Endothelial cell of umbilical vein (primary cell): ENCODE measurements around the gene MAN1A1. TPM values are rescaled to one million over a fixed set of nuclear protein-coding genes. Genes with fewer than 3 reads are reported as not detected.
A peak's percentile ranks its signal among the peaks of the same experiment; 100 is the strongest.

Experiments
- BruUV-seq: library from RNA; stranded (reverse); fragments of 400-500 nt; replicated peaks from 2 replicates; lab custom pipeline; 2021; lab: Mats Ljungman, UMichigan
- CTCF ChIA-PET: fragments of 300-600, 350-600 bp; sonication (Branson Sonifier 250); formaldehyde crosslinking; loops from one replicate; lab custom pipeline; 2021; ENCODE audit warnings: antibody characterized with exemption, inconsistent platforms; lab: Charles Lee
- POLR2A ChIA-PET: fragments of 300-600, 350-600 bp; sonication (Branson Sonifier 250); formaldehyde crosslinking; loops from one replicate; lab custom pipeline; 2021; ENCODE audit warnings: antibody characterized with exemption, inconsistent platforms; lab: Charles Lee
- DNase-seq: peaks from one replicate; pipeline ENCODE4 v3.0.0-alpha.2; 2011; ENCODE audit warnings: low read depth, low spot score
- FAIRE-seq: peaks from 2 replicates; lab custom pipeline; 2011; peaks lifted over from hg19 to GRCh38; lab: Jason Lieb, UNC
- H2AFZ ChIP-seq: 2 replicates; pipeline ENCODE4 v1.6.0; 2012; ENCODE audit warnings: low read depth, low read length, control low read depth, inconsistent platforms
- H3K27ac ChIP-seq: 2 replicates; pipeline ENCODE4 v1.5.1; 2011; ENCODE audit warnings: low read depth, mild to moderate bottlenecking, control low read depth, low read length, moderate library complexity; ENCODE audit not compliant: insufficient read depth
- H3K27me3 ChIP-seq, 2 experiments: 2 replicates each; pipeline versions ENCODE4 v1.6.0 to v1.6.1; 2011; ENCODE audit warnings: low read length in 2 of 2, mixed read lengths in 1 of 2; ENCODE audit not compliant: control insufficient read depth in 2 of 2, insufficient read depth in 2 of 2
- H3K36me3 ChIP-seq, 2 experiments: 2 replicates in 1 of 2; 3 replicates in 1 of 2; pipeline ENCODE4 v1.5.1; 2011; ENCODE audit warnings: low read length in 2 of 2, mild to moderate bottlenecking in 1 of 2, moderate library complexity in 1 of 2; ENCODE audit not compliant: control insufficient read depth in 2 of 2, insufficient read depth in 2 of 2; ENCODE audit errors: extremely low read depth in 1 of 2
- H3K4me1 ChIP-seq: 3 replicates; pipeline ENCODE4 v1.5.1; 2011; ENCODE audit warnings: mild to moderate bottlenecking, low read length; ENCODE audit not compliant: control insufficient read depth, insufficient read depth; ENCODE audit errors: extremely low read depth
- H3K4me2 ChIP-seq: 2 replicates; pipeline ENCODE4 v1.6.1; 2011; ENCODE audit warnings: low read length, control low read depth, mixed read lengths; ENCODE audit not compliant: insufficient read depth
- H3K4me3 ChIP-seq, 3 experiments: fragments of 200-600 bp in 1 of 3; sonication (generic), shearing (Covaris generic) in 1 of 3; replicated peaks in 1 of 3; 2 replicates each; pipeline ENCODE4 v1.5.1; 2011 to 2016; ENCODE audit warnings: control low read depth in 3 of 3, low read length in 3 of 3, mild to moderate bottlenecking in 2 of 3, inconsistent platforms in 1 of 3, low read depth in 1 of 3, moderate library complexity in 1 of 3; ENCODE audit not compliant: insufficient read depth in 1 of 3
- H3K79me2 ChIP-seq: 2 replicates; pipeline ENCODE4 v1.6.0; 2012; ENCODE audit warnings: low read length, inconsistent platforms; ENCODE audit not compliant: control insufficient read depth, insufficient read depth
- H3K9ac ChIP-seq: replicated peaks from 2 replicates; pipeline ENCODE3; 2011; ENCODE audit warnings: low read length, control low read depth; ENCODE audit not compliant: insufficient read depth; ENCODE audit errors: extremely low read depth
- H3K9me1 ChIP-seq: replicated peaks from 3 replicates; pipeline ENCODE4 v1.6.0; 2011; ENCODE audit warnings: mild to moderate bottlenecking, low read length; ENCODE audit not compliant: control insufficient read depth, insufficient read depth; ENCODE audit errors: extremely low read depth
- H3K9me3 ChIP-seq: replicated peaks from 2 replicates; pipeline ENCODE4 v1.5.1; 2012; ENCODE audit warnings: low read length, inconsistent platforms; ENCODE audit not compliant: control insufficient read depth, insufficient read depth
- H4K20me1 ChIP-seq: replicated peaks from 2 replicates; pipeline ENCODE3; 2011; ENCODE audit warnings: mild to moderate bottlenecking, low read length; ENCODE audit not compliant: control insufficient read depth, insufficient read depth; ENCODE audit errors: extremely low read depth
- EZH2 ChIP-seq: IDR thresholded peaks from 2 replicates; pipeline ENCODE4 v1.6.1; 2012; ENCODE audit warnings: borderline replicate concordance, low read depth, mild to moderate bottlenecking, moderate library complexity, low read length, inconsistent platforms; ENCODE audit not compliant: severe bottlenecking
- FOS ChIP-seq: IDR thresholded peaks from 2 replicates; pipeline ENCODE4 v1.6.1; 2011; ENCODE audit warnings: mild to moderate bottlenecking, low read length, moderate library complexity, borderline replicate concordance; ENCODE audit not compliant: insufficient read depth
- GATA2 ChIP-seq: IDR thresholded peaks from 2 replicates; pipeline ENCODE4 v1.7.0; 2011; ENCODE audit warnings: low read depth, mild to moderate bottlenecking, moderate library complexity, mixed read lengths, low read length; ENCODE audit not compliant: insufficient read length, insufficient read depth
- JUN ChIP-seq: IDR thresholded peaks from 2 replicates; pipeline ENCODE4 v1.6.1; 2011; ENCODE audit warnings: borderline replicate concordance, low read depth; ENCODE audit not compliant: insufficient read length, insufficient read depth
- MAX ChIP-seq: IDR thresholded peaks from 2 replicates; pipeline ENCODE4 v1.6.1; 2011; ENCODE audit not compliant: insufficient read depth, insufficient read length
- MYC ChIP-seq: IDR thresholded peaks from one replicate; pipeline ENCODE4 v1.6.1; 2011; ENCODE audit warnings: mild to moderate bottlenecking, low read depth, low read length
- POLR2A ChIP-seq: IDR thresholded peaks from 2 replicates; pipeline ENCODE4 v1.6.1; 2012; ENCODE audit warnings: low read depth, mild to moderate bottlenecking, control low read depth, low read length
- POLR2AphosphoS5 ChIP-seq: IDR thresholded peaks from 2 replicates; pipeline ENCODE4 v1.6.1; 2012; ENCODE audit warnings: low read depth, mild to moderate bottlenecking, control low read depth, low read length, moderate library complexity; ENCODE audit not compliant: insufficient read depth
- dilution Hi-C: fragments of 300-500 bp; cut with MboI; formaldehyde crosslinking; loops from one replicate; pipeline ENCODE4 v1.15.0; 2019; ENCODE audit warnings: low sequenced_read_pairs; ENCODE audit not compliant: extremely low pct_ligation_motif_present
- intact Hi-C: fragments of 100-400 bp; cut with micrococcal nuclease; formaldehyde crosslinking; loops from one replicate; pipeline ENCODE4 v1.10.0; 2022
- polyA plus RNA-seq, 4 experiments: library from polyadenylated mRNA; depleted of rRNA in 3 of 4; stranded (reverse) in 3 of 4; unstranded in 1 of 4; fragments of >200 nt; gene quantifications; 2 replicates each; pipeline versions ENCODE4 v1.2.1 to v1.2.3, GENCODE V29; 2011 to 2012; ENCODE audit warnings: missing spikeins in 1 of 4
- total RNA-seq: library from RNA; stranded (reverse); gene quantifications from 2 replicates; pipeline ENCODE4 v1.2.3, GENCODE V29; 2021
- TF ChIP-seq, protein P1 (sequence below), 2 donors: IDR thresholded peaks; 1 replicate in 1 of 2; 2 replicates in 1 of 2; pipeline ENCODE4 v1.5.1; 2011; ENCODE audit warnings: low read length in 2 of 2, mild to moderate bottlenecking in 2 of 2, moderate library complexity in 2 of 2, control low read depth in 1 of 2, inconsistent platforms in 1 of 2, low read depth in 1 of 2; ENCODE audit not compliant: insufficient read depth in 1 of 2; ENCODE audit errors: extremely low read depth in 1 of 2

The MAN1A1 gene
- total and polyA plus RNA-seq, 2 donors (not counting 3 experiments of a cell fraction or from before 2014, with no cell fraction given), result 3.3 to 12.9 TPM

- peak overlapping the region; percentile 89 to 97 (median 97) for H3K4me3 ChIP-seq
- POLR2A ChIA-PET, result no interaction called here
- intact Hi-C loops, result loop anchor here (5.0 to 10.0 kb wide), 2 partner anchors 389 to 413 kb away; partner anchors contain the start of gene MCM9
- BruUV-seq, result no TSS peak
- no peaks in the 10 kb centered on the region for H3K36me3 ChIP-seq
- peaks cover 10% of the 10 kb centered on the region for H3K4me1 ChIP-seq
- no peak overlapping the region for H3K27ac ChIP-seq
- CTCF ChIA-PET, result interaction anchor here (1.3 to 2.6 kb wide), 2 partner anchors 11 to 13 kb away, joined by 3 to 12 read pairs; no protein-coding TSS in a partner anchor
- H3K9me3 ChIP-seq, result no peaks in the 10 kb centered on the region
- TF ChIP-seq, protein P1, sequence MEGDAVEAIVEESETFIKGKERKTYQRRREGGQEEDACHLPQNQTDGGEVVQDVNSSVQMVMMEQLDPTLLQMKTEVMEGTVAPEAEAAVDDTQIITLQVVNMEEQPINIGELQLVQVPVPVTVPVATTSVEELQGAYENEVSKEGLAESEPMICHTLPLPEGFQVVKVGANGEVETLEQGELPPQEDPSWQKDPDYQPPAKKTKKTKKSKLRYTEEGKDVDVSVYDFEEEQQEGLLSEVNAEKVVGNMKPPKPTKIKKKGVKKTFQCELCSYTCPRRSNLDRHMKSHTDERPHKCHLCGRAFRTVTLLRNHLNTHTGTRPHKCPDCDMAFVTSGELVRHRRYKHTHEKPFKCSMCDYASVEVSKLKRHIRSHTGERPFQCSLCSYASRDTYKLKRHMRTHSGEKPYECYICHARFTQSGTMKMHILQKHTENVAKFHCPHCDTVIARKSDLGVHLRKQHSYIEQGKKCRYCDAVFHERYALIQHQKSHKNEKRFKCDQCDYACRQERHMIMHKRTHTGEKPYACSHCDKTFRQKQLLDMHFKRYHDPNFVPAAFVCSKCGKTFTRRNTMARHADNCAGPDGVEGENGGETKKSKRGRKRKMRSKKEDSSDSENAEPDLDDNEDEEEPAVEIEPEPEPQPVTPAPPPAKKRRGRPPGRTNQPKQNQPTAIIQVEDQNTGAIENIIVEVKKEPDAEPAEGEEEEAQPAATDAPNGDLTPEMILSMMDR (IDR thresholded peaks at IDR 0.05; ENCODE audit: extremely low read depth in 1 of 2, insufficient read depth in 1 of 2, low read depth in 1 of 2, low read length in 2 of 2), result no peak
- TF ChIP-seq JUN (no peak), EZH2 (no peak), POLR2A (no peak), MAX (no peak), POLR2AphosphoS5 (no peak), GATA2 (no peak), FOS (no peak), MYC (no peak)
- H3K9ac ChIP-seq, result peak overlapping the region; percentile 87
- dilution Hi-C loops, result no loop called here
- H3K79me2 ChIP-seq, result no peaks in the 10 kb centered on the region
- no peaks in the 10 kb centered on the region for H3K9me1 ChIP-seq
- DNase-seq (peak; percentile 14), FAIRE-seq (no peak)
- H2AFZ ChIP-seq, result peak overlapping the region; percentile 99
- no peaks in the 10 kb centered on the region for H4K20me1 ChIP-seq
- H3K27me3 ChIP-seq, result no peaks in the 10 kb centered on the region
- peak overlapping the region; percentile 51 for H3K4me2 ChIP-seq
Measured at GRCh38 chr6:119348096-119348747, 1.3 kb downstream of the MAN1A1 start.
